Astrocyte (in vitro differentiated cells and primary cell): ENCODE measurements around the gene RAB11FIP5. TPM values are rescaled to one million over a fixed set of nuclear protein-coding genes. Genes with fewer than 3 reads are reported as not detected.

ENCODE experiments used
- DNase-seq: peaks from one replicate; pipeline ENCODE4 v3.0.0-alpha.2; 2010; ENCODE audit warnings: low read depth
- FAIRE-seq: peaks from 2 replicates; lab custom pipeline; 2011; peaks lifted over from hg19 to GRCh38; lab: Jason Lieb, UNC
- H2AFZ ChIP-seq: 2 replicates; pipeline ENCODE4 v1.6.0; 2012; ENCODE audit warnings: low read depth, low read length, inconsistent platforms
- H3K27ac ChIP-seq: 2 replicates; pipeline ENCODE4 v1.5.1; 2011; ENCODE audit warnings: low read depth, low read length, inconsistent platforms
- H3K27me3 ChIP-seq: 2 replicates; pipeline ENCODE4 v1.6.0; 2011; ENCODE audit warnings: low read length, inconsistent platforms; ENCODE audit not compliant: insufficient read depth
- H3K36me3 ChIP-seq: 2 replicates; pipeline ENCODE4 v1.5.1; 2011; ENCODE audit warnings: low read length, inconsistent platforms; ENCODE audit not compliant: insufficient read depth
- H3K4me1 ChIP-seq: 2 replicates; pipeline ENCODE4 v1.5.1; 2011; ENCODE audit warnings: low read length, inconsistent platforms; ENCODE audit not compliant: insufficient read depth
- H3K4me2 ChIP-seq: 2 replicates; pipeline ENCODE4 v1.6.0; 2012; ENCODE audit warnings: low read length, inconsistent platforms
- H3K4me3 ChIP-seq: 2 replicates; pipeline ENCODE4 v1.5.1; 2011; ENCODE audit warnings: low read depth, mild to moderate bottlenecking, low read length, inconsistent platforms; ENCODE audit not compliant: insufficient read depth
- H3K79me2 ChIP-seq: 2 replicates; pipeline ENCODE4 v1.6.0; 2012; ENCODE audit warnings: mild to moderate bottlenecking, low read length, inconsistent platforms; ENCODE audit not compliant: insufficient read depth
- H3K9ac ChIP-seq: 2 replicates; pipeline ENCODE4 v1.6.0; 2012; ENCODE audit warnings: mild to moderate bottlenecking, low read length, inconsistent platforms
- H3K9me3 ChIP-seq: 2 replicates; pipeline ENCODE4 v1.5.1; 2012; ENCODE audit warnings: low read depth, mild to moderate bottlenecking, low read length, inconsistent platforms; ENCODE audit not compliant: insufficient read depth
- H4K20me1 ChIP-seq: 2 replicates; pipeline ENCODE4 v1.6.0; 2012; ENCODE audit warnings: low read length, inconsistent platforms; ENCODE audit not compliant: insufficient read depth
- H3K27ac Mint-ChIP-seq: one replicate; pipeline ENCODE4 v1.8.0; 2021; ENCODE audit warnings: mild to moderate bottlenecking, mixed read lengths; ENCODE audit not compliant: unreplicated experiment
- H3K27me3 Mint-ChIP-seq: one replicate; pipeline ENCODE4 v1.8.0; 2021; ENCODE audit warnings: low read depth, mixed read lengths; ENCODE audit not compliant: unreplicated experiment
- H3K36me3 Mint-ChIP-seq: one replicate; pipeline ENCODE4 v1.8.0; 2021; ENCODE audit warnings: low read depth, mixed read lengths; ENCODE audit not compliant: unreplicated experiment
- H3K4me1 Mint-ChIP-seq: one replicate; pipeline ENCODE4 v1.8.0; 2021; ENCODE audit warnings: low read depth, mixed read lengths; ENCODE audit not compliant: unreplicated experiment
- H3K4me3 Mint-ChIP-seq: one replicate; pipeline ENCODE4 v1.8.0; 2021; ENCODE audit warnings: mild to moderate bottlenecking, moderate library complexity, mixed read lengths; ENCODE audit not compliant: unreplicated experiment
- H3K9me3 Mint-ChIP-seq: one replicate; pipeline ENCODE4 v1.8.0; 2021; ENCODE audit warnings: mild to moderate bottlenecking, mixed read lengths; ENCODE audit not compliant: unreplicated experiment
- EZH2 ChIP-seq: IDR thresholded peaks from 2 replicates; pipeline ENCODE4 v1.6.1; 2012; ENCODE audit warnings: mild to moderate bottlenecking, low read length, inconsistent platforms; ENCODE audit not compliant: insufficient read depth
- total RNA-seq: library from RNA; stranded (reverse); gene quantifications from 2 replicates; pipeline ENCODE4 v1.2.1, GENCODE V29; 2021
- TF ChIP-seq, protein P1 (sequence below): IDR thresholded peaks from 2 replicates; pipeline ENCODE4 v1.5.1; 2011; ENCODE audit warnings: low read depth, mild to moderate bottlenecking, inconsistent platforms, low read length, moderate library complexity; ENCODE audit not compliant: insufficient read depth

RAB11FIP5 gene
- total RNA-seq, 1 donor from 2014 or later: 56.0 TPM

DNA sequence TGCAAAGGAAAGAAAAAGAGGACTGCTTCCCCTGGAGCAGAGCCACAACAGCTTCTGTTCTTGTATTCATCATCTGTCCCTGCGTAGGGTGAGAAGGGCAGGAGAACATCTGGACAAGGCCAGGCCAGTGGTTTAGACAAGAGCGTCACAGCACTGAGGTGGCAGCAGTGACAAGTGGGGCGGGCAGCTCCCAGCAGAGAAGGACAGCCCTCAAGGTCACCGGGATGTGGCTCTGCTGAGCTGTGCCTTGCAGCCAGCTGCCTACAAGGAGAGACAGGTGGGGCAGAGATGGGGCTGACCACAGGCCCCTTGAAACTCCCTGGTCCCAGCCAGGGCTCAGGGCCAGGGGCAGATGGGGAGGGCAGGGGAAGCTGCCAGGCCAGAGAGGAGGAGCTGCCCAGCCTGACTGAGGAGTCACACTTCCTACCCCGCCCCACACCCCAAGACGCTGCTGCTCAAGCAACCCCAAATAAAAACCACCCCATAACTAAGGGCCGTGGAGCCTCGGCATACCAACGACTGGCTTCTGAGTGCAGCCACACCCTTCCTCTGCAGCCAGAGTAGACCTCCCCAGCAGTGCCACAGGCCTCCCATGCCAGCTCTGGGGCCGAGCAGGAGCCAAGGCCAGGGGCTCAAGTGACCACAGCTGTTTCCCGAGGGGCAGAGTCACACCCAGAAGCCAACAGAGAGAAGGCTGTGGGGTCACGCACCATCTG lies 5.4 kb downstream of the RAB11FIP5 start:
- Histone ChIP-seq H3K79me2 (peaks cover 97% of the 10 kb centered on the region), H4K20me1 (peaks cover 96% of the 10 kb centered on the region), H3K9ac (no peak overlapping the region), H3K4me3 (no peak overlapping the region), H3K4me1 (peaks cover 38% of the 10 kb centered on the region), H3K4me2 (peak overlapping the region; percentile 22), H2AFZ (no peak overlapping the region), H3K9me3 (no peaks in the 10 kb centered on the region), H3K27ac (no peak overlapping the region), H3K27me3 (no peaks in the 10 kb centered on the region), H3K36me3 (no peaks in the 10 kb centered on the region)
- peaks cover 34% of the 10 kb centered on the region for H3K4me1 Mint-ChIP-seq
- no peaks in the 10 kb centered on the region for H3K9me3 Mint-ChIP-seq
- peaks cover 28% of the 10 kb centered on the region for H3K36me3 Mint-ChIP-seq
- TF ChIP-seq, protein P1, sequence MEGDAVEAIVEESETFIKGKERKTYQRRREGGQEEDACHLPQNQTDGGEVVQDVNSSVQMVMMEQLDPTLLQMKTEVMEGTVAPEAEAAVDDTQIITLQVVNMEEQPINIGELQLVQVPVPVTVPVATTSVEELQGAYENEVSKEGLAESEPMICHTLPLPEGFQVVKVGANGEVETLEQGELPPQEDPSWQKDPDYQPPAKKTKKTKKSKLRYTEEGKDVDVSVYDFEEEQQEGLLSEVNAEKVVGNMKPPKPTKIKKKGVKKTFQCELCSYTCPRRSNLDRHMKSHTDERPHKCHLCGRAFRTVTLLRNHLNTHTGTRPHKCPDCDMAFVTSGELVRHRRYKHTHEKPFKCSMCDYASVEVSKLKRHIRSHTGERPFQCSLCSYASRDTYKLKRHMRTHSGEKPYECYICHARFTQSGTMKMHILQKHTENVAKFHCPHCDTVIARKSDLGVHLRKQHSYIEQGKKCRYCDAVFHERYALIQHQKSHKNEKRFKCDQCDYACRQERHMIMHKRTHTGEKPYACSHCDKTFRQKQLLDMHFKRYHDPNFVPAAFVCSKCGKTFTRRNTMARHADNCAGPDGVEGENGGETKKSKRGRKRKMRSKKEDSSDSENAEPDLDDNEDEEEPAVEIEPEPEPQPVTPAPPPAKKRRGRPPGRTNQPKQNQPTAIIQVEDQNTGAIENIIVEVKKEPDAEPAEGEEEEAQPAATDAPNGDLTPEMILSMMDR: no peak
- H3K27ac Mint-ChIP-seq: peak overlapping the region; percentile 42
- FAIRE-seq: no peak
- H3K4me3 Mint-ChIP-seq: no peak overlapping the region
- no peaks in the 10 kb centered on the region for H3K27me3 Mint-ChIP-seq
- no peak for DNase-seq

DNA sequence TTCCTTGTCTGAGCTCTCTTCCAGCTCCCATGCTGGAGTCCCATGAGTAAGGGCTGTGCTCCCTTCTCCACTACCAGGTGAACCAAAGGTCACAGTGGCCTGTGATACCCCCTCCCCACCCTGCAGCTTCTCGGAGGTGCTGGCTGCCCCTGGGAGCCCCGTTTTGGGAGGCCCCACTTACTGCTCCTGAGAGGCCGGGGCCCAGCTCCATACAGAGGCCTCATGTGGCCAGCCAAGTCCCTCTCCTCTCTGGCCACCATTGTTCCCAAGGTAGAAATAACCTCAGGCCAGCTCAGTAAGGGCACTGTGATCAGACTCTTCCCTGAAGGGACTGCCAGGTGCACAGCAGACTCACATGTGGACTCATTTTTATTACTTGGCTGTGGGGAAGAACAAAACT lies 6.0 kb downstream of the RAB11FIP5 start:
- TF ChIP-seq, protein P1: no peak
- no peak for TF ChIP-seq EZH2
- Histone ChIP-seq H3K27ac (no peak overlapping the region), H4K20me1 (peaks cover 99% of the 10 kb centered on the region), H3K27me3 (no peaks in the 10 kb centered on the region), H3K4me3 (no peak overlapping the region), H3K36me3 (no peaks in the 10 kb centered on the region), H2AFZ (no peak overlapping the region), H3K9ac (no peak overlapping the region), H3K9me3 (no peaks in the 10 kb centered on the region), H3K4me2 (no peak overlapping the region), H3K79me2 (peaks cover 97% of the 10 kb centered on the region), H3K4me1 (peaks cover 44% of the 10 kb centered on the region)
- peaks cover 38% of the 10 kb centered on the region for H3K4me1 Mint-ChIP-seq
- H3K27ac Mint-ChIP-seq: no peak overlapping the region
- H3K36me3 Mint-ChIP-seq: peaks cover 28% of the 10 kb centered on the region
- H3K27me3 Mint-ChIP-seq: no peaks in the 10 kb centered on the region
- DNase-seq (no peak), FAIRE-seq (no peak)
- no peaks in the 10 kb centered on the region for H3K9me3 Mint-ChIP-seq
- H3K4me3 Mint-ChIP-seq: no peak overlapping the region

DNA sequence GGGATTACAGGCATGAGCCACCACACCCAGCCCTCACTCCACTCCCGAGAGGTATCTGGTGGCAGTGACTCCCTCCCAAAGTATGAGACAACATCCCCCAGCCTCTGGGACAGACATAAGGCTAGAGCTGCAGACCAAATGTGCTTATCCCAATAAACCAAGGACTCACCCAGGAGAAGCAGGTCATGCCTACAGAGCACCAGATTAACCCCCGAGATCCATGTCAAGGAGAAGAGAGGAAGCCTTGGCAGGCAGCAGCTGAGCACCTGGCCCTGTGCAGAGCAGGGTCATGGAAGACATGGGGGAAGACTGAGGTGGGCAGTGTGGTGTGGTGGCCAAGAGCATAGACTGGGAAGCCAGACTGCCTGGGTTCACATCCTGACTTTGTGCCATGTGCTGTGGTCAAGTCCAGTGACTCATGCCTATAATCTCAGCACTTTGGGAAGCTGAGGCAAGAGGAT lies 7.2 kb downstream of the RAB11FIP5 start:
- H2AFZ ChIP-seq: no peak overlapping the region
- H4K20me1 ChIP-seq: peaks cover 99% of the 10 kb centered on the region
- no peak overlapping the region for H3K27ac ChIP-seq
- no peak overlapping the region for H3K27ac Mint-ChIP-seq
- no peak overlapping the region for H3K9ac ChIP-seq
- H3K27me3 ChIP-seq: no peaks in the 10 kb centered on the region
- no peak overlapping the region for H3K4me3 ChIP-seq
- H3K4me1 Mint-ChIP-seq: peaks cover 47% of the 10 kb centered on the region
- H3K9me3 Mint-ChIP-seq: no peaks in the 10 kb centered on the region
- FAIRE-seq (no peak), DNase-seq (no peak)
- H3K4me2 ChIP-seq: peak overlapping the region; percentile 11
- H3K4me3 Mint-ChIP-seq: no peak overlapping the region
- peaks cover 26% of the 10 kb centered on the region for H3K36me3 Mint-ChIP-seq
- no peaks in the 10 kb centered on the region for H3K36me3 ChIP-seq
- TF ChIP-seq, protein P1: no peak
- TF ChIP-seq EZH2: no peak
- peaks cover 97% of the 10 kb centered on the region for H3K79me2 ChIP-seq
- H3K27me3 Mint-ChIP-seq: no peaks in the 10 kb centered on the region
- no peaks in the 10 kb centered on the region for H3K9me3 ChIP-seq
- peaks cover 41% of the 10 kb centered on the region for H3K4me1 ChIP-seq
